Amniotic stem cell (primary cell): ENCODE measurements around the gene VSTM2B.

ENCODE experiments used
- DNase-seq: peaks from one replicate; lab custom pipeline; 2025; lab: John Stamatoyannopoulos, UW

VSTM2B gene

GRCh38 chr19:29593869-29594268 lies 68.1 kb downstream of the VSTM2B start:
- no peak for DNase-seq

DNA sequence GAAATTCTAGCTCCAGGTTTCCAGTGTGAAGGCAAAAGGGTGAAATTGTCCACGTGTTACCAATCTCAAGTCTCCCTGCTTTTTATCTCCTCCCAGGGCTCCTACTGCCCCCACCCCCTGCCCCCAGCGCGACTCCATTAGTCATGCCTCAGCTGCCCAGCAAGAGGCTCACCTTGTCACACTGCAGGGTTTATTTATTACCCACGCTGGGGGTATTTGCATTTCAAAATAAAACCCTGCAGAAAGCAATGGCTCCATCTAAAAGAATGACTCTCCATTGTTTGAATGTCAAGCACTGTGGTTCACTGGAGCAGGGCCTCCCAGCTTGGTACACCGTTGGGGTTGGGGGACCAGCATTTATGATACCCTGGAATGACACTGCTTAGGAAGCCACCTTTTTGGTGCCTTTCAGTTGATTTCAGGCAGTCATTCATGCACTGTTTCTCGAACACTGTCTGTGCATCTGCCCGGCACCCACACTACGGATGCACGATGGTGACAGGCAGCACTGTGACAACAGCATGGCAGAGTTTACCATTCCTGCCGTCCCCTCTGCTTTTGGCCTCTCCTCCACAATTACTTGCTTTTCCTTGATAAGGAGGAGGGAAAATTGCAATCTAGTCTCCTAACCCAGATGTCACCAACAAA lies 70.4 kb downstream of the VSTM2B start:
- no peak for DNase-seq

DNA sequence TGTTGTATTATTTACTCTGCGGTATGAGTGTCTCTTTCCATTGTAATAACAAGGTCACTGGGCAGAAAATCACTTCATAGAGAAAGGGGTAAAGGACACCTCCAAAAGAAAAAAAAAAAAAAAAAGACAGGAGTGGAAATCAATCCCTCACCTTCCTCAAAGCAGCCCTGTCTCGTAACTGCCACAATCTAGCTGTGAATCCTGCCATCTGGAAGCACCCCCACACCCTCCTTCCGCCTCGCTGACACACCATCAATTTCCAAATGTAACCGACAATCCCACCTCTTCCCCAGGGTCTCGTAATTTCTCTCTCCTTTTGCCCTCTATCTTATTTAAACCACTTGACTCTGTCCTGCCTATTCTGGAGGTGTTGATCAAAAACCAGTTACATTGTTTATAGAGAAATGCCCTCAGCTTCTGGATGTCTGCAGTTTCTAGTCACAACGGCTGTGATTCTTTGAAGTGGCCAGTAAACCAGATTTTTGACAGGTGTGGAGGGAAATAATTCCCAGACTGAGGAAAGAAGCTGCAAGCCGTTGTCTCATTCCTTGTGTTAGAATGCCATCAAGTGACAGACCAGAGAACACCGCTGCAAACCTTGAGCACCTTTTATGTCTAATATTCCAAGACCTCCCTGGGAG lies 71.2 kb downstream of the VSTM2B start:
- DNase-seq = no peak

- no peak for DNase-seq
These were observed 72.2 kb downstream of the VSTM2B start for GRCh38 chr19:29598036-29598435.

DNA sequence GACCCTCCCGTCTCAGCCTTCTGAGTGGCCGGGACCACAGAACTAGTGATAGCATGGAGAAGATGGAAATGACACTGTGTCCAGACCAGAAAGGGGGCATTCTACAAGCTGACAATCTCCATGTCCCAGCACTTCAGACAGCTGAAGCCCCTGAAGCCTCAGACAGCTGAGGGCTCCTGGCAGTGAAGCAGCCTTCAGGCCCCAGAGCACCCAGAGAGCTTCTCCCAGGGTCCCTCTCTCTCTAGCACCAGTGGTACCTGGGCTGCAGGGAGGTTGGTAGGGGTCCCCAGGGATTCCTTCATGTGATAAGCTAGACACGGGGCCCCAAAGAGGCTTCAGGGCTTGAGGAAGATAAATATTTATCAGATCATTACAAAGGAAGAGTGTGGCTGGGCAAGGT lies 72.7 kb downstream of the VSTM2B start:
- no peak for DNase-seq

DNA sequence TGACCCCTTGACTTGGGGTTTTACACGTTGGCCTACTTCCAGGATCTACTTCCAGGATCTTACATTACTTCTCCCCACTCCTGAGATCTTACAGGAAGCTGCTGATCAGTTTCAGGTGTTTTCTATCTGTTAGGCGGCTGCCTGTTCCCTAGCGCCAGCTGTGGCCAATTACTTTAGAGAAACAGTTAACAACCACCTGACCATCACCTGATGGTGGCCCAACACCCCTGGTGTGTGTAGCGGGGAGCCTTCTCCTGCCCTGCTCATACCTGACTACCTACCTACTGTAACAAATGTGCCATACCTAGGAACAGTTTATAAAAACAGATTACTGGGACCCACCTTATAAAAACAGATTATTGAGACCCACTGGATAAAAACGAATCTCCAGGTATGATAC lies 77.5 kb downstream of the VSTM2B start:
- DNase-seq = no peak

DNA sequence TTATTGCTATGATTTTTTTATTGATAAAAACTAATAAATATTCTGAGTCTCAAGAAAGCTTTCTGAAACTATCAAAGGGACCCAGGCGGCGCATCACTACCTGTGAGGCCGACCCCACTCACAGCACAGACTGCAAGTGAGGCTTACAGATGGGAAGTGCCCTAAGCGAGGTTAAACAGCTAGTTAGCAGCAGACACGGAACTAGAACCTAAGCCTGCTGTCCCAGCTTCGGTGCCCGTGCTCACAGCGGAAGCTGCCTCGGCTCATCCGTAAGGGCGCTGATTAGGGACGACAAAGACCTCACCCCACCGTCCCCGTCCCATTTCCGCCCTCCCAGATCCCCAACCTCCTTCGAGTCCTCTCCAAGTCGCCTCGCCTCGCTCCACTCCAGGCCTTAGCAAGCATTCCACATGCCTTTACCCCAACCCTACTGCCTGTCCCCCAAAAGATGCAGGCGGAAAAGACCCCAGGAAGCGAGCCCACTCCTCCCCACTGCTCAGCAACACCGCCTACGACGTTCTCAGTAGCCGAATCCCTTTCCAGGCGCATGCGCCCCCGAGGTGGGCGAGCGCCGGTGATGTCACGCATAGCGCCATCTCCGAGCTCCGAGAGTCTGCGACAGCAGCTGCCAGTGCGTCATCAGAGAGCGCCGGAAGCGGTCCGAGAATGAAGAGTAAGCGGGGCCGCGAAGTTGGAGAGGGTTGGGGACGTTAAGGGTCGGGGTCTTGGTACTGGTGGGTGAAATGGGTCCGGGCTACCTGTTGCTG lies 80.0 kb downstream of the VSTM2B start, which contains the start of gene POP4:
Gene POP4 (plus strand): TSS at position 631 of the 767 bp plus-strand sequence. CDS start 36 bp downstream, at position 667.
- DNase-seq = peak; percentile 92

DNA sequence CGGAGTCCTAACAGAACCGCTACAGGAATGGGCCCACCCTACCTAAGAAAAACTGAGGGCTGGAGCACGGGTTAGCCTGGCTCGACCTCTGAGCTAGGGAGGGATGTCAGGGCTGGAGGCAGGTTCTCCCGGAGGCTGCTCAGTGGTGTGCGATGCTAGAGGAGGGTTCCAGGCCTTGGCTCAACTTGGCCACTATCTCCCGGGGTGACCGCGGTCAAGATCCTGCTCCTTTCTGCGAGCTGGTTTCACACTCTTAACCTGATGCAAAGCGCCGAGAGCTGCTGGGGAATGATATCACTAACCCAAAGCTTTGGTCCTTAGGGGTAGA lies 80.6 kb downstream of the VSTM2B start:
- no peak for DNase-seq

DNA sequence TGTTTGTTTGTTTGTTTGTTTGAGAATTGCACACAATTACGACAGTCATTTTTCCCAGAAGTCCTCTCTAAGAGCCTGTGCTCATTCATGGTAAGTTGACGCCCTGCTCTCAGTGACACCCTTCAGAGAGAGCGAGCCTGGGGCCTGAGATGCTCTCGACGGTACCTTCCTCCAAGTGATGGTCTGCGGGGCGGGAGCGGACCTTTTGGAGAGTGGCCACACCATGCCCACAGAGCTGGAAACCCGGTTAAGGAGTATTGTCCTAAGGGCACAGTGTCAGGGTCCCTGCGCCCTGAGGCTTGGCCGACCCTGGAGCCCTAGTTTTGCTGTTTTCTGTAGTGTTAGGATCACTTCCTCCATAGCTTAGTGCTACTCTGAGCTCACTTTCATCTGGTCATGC lies 83.8 kb downstream of the VSTM2B start:
- no peak for DNase-seq

DNA sequence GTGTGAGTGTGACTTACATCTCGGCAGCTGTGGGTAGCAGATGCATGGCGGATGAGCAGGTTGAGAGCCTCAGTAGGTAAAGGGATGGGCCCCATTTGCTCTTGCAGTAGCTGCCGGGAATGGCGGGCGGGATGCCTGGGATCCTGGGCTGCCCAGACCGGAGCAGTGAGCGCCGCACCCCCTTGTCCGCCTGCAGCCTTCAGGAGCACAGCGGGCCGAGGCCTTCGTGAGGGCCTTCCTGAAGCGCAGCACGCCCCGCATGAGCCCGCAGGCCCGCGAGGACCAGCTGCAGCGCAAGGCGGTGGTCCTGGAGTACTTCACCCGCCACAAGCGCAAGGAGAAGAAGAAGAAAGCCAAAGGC lies 84.4 kb downstream of the VSTM2B start:
- no peak for DNase-seq

DNA sequence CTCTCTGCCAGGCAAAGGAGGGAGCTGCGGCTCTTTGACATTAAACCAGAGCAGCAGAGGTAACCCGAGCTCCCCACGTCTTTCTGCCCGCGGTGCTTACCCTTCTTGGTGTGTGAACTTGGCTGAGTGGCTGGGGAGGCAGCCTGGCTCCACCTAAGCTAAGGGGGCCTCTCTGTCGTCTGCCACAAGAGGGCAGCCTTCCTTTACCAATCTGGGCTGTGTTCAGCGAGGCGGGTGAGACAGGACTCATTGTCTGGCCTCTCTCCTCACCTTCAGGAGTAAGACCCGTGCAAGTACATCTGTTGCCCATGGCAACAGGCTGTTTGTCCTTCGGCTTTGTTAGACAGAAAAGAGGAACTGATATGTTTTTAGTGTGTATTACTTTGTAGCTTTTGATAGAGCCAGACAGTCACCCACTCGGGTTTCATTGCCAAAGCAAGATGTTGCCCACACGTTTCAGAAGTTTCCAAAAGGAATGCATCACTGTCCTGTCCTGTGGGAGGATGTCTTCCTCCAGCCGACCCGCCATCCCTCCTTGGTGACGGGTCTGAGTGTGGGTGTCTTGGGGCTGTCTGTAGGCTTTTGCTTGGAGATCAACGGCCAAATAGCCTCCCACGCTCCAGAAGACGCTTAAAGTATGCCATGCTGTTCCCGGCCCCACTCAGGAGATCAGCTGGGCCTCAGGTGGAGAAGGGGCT lies 84.9 kb downstream of the VSTM2B start:
- DNase-seq = no peak

DNA sequence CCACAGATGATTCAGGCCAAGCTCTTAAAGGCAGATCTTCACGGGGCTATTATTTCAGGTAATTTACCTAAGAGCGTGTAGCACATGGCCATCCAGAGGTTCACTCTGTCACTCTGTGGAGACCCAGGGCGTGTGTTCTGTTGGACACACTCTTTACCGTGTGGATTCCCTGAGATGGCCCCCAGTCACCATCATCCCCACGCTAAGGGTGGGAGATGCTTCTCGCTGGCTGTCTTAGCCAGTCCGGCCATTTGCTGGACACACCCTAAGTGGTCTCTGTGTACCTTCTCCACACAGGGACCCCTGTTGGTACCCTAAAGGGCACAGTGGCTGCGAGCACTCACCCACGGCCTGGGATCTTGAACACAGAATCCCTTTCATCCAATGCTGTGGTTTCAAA lies 86.3 kb downstream of the VSTM2B start:
- no peak for DNase-seq

- no peak for DNase-seq
These were observed 87.2 kb downstream of the VSTM2B start for GRCh38 chr19:29612801-29613595.

GRCh38 chr19:29614046-29614445 lies 88.3 kb downstream of the VSTM2B start:
- no peak for DNase-seq
